Measurements from ENCODE around the gene ERI2. TPM values are rescaled to one million over a fixed set of nuclear protein-coding genes. Genes with fewer than 3 reads are reported as not detected.

Gene ERI2
- total and polyA plus RNA-seq, 8 donors, result 7.9 to 12.1 (median 9.3) TPM

GRCh38 chr16:20821682-20822081 lies 15.4 kb upstream of the ERI2 start:
- WGBS, 2 donors, result 93 to 95% methylated on average over 4 of the region's 4 CpGs
- Histone ChIP-seq H3K36me3 (no peaks in the 10 kb centered on the region), H3K27me3 (no peaks in the 10 kb centered on the region), H3K4me3 (no peak overlapping the region), H3K27ac (no peak overlapping the region), H3K9me3 (no peaks in the 10 kb centered on the region), H3K4me1 (no peaks in the 10 kb centered on the region)
- ATAC-seq (no peak), DNase-seq (no peak), FAIRE-seq (no peak)
- intact Hi-C loops (cut with DNase I), result no loop called here
- TF ChIP-seq, protein P1, sequence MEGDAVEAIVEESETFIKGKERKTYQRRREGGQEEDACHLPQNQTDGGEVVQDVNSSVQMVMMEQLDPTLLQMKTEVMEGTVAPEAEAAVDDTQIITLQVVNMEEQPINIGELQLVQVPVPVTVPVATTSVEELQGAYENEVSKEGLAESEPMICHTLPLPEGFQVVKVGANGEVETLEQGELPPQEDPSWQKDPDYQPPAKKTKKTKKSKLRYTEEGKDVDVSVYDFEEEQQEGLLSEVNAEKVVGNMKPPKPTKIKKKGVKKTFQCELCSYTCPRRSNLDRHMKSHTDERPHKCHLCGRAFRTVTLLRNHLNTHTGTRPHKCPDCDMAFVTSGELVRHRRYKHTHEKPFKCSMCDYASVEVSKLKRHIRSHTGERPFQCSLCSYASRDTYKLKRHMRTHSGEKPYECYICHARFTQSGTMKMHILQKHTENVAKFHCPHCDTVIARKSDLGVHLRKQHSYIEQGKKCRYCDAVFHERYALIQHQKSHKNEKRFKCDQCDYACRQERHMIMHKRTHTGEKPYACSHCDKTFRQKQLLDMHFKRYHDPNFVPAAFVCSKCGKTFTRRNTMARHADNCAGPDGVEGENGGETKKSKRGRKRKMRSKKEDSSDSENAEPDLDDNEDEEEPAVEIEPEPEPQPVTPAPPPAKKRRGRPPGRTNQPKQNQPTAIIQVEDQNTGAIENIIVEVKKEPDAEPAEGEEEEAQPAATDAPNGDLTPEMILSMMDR (IDR thresholded peaks at IDR 0.05), result no peak

DNA sequence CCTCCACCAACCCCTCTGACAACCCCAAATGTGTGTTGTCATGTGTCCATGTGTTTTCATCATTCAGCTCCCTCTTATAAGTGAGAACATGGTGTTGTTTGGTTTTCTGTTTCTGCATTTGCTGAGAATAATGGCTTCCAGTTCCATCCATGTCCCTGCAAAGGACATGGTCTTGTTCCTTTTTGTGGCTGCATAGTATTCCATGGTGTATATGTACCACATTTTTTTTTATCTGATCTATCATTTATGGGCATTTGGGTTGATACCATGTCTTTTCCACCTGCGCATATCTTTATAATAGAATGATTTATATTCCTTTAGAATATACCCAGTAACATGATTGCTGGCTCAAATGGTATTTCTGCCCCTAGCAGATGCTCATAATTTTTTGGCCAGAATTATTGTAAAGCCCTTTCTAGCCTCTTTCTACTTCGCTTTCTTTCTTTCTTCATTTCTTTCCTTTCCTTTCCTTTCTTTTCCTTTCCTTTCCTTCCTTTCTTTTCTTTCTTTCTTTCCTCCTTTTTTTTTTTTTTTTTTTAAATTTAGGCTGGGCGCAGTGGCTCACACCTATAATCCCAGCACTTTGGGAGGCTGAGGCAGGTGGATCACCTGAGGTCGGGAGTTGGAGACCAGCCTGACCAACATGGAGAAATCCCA lies 12.8 kb upstream of the ERI2 start:
- Histone ChIP-seq H3K9me3 (no peaks in the 10 kb centered on the region), H3K4me1 (no peaks in the 10 kb centered on the region), H3K27me3 (no peaks in the 10 kb centered on the region), H3K27ac (no peak overlapping the region), H3K36me3 (no peaks in the 10 kb centered on the region), H3K4me3 (no peak overlapping the region)
- no peak for DNase-seq
- ATAC-seq, result no peak
- 98 to 100% methylated on average over 4 of the region's 4 CpGs for WGBS, 2 donors
- intact Hi-C loops (cut with DNase I), result no loop called here
- FAIRE-seq, result no peak
- TF ChIP-seq, protein P1 (IDR thresholded peaks at IDR 0.05), result no peak

DNA sequence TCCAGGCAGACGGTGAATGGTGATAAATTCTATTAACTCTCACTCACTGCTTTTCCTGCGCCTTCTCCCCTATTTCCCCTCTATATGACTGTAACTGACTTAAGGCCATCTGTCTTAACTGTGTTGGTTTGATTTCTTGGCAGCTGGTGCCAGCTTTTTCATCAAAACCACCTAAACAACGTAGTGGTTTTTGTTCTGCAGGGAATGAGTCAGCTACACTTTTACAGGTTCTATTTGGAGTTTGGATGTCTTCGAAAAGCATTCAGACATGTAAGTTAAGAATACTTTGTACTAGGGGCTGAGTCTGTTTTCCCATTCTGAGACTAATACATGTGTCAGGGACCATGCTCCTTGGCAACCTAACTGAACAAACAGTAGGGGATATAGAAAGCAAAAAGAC lies 8.5 kb upstream of the ERI2 start:
- 88 to 97% methylated on average over 4 of the region's 4 CpGs for WGBS, 2 donors
- intact Hi-C loops (cut with DNase I), result no loop called here
- no peaks in the 10 kb centered on the region for H3K27me3 ChIP-seq
- H3K27ac ChIP-seq, result no peak overlapping the region
- H3K4me3 ChIP-seq, result no peak overlapping the region
- H3K4me1 ChIP-seq, result no peaks in the 10 kb centered on the region
- ATAC-seq (no peak), DNase-seq (no peak), FAIRE-seq (no peak)
- TF ChIP-seq, protein P1 (IDR thresholded peaks at IDR 0.05), result no peak
- no peaks in the 10 kb centered on the region for H3K36me3 ChIP-seq
- no peaks in the 10 kb centered on the region for H3K9me3 ChIP-seq

- Histone ChIP-seq H3K36me3 (no peaks in the 10 kb centered on the region), H3K4me1 (no peaks in the 10 kb centered on the region), H3K9me3 (no peaks in the 10 kb centered on the region), H3K27ac (no peak overlapping the region), H3K27me3 (no peaks in the 10 kb centered on the region), H3K4me3 (no peak overlapping the region)
- ATAC-seq (no peak), FAIRE-seq (no peak), DNase-seq (no peak)
- 75 to 78% methylated on average over 2 of the region's 2 CpGs for WGBS, 2 donors
- TF ChIP-seq, protein P1 (IDR thresholded peaks at IDR 0.05), result no peak
- intact Hi-C loops (cut with DNase I), result no loop called here
These were observed 6.2 kb upstream of the ERI2 start for GRCh38 chr16:20812510-20812909.

GRCh38 chr16:20811889-20812439 lies 5.7 kb upstream of the ERI2 start:
- TF ChIP-seq, protein P1 (IDR thresholded peaks at IDR 0.05), result no peak
- H3K4me1 ChIP-seq, result no peaks in the 10 kb centered on the region
- 89 to 94% methylated on average over 10 of the region's 10 CpGs for WGBS, 2 donors
- no peaks in the 10 kb centered on the region for H3K9me3 ChIP-seq
- DNase-seq (no peak), ATAC-seq (no peak), FAIRE-seq (no peak)
- intact Hi-C loops (cut with DNase I), result no loop called here
- H3K4me3 ChIP-seq, result no peak overlapping the region
- no peaks in the 10 kb centered on the region for H3K36me3 ChIP-seq
- no peaks in the 10 kb centered on the region for H3K27me3 ChIP-seq
- no peak overlapping the region for H3K27ac ChIP-seq
